ENCODE results near the gene UPB1. TPM values are rescaled to one million over a fixed set of nuclear protein-coding genes. Genes with fewer than 3 reads are reported as not detected.

Gene UPB1
- total RNA-seq (2014; rRNA removed; shearing (Covaris generic)): 0.12 and 0.51 TPM in 2 replicates

GRCh38 chr22:24494528-24495364 is at the start of gene UPB1:
TSS of gene UPB1 (plus strand) at chr22:24495332. CDS start at chr22:24495404, 72 bp downstream.
- in situ Hi-C loops (cut with HindIII; ENCODE audit: low sequenced_read_pairs): no loop called here
- no peak for DNase-seq (ENCODE audit: low spot score)

- in situ Hi-C loops (cut with HindIII; ENCODE audit: low sequenced_read_pairs): no loop called here
- DNase-seq (ENCODE audit: low spot score): no peak
Observed at GRCh38 chr22:24445481-24446259, 49.5 kb upstream of the UPB1 start.

GRCh38 chr22:24446260-24446611 is 48.9 kb upstream of the UPB1 start:
- in situ Hi-C loops (cut with HindIII; ENCODE audit: low sequenced_read_pairs): no loop called here
- no peak for DNase-seq (ENCODE audit: low spot score)

GRCh38 chr22:24450610-24451009 is 44.5 kb upstream of the UPB1 start:
- DNase-seq (ENCODE audit: low spot score): no peak
- in situ Hi-C loops (cut with HindIII; ENCODE audit: low sequenced_read_pairs): no loop called here

- DNase-seq (ENCODE audit: low spot score): no peak
- in situ Hi-C loops (cut with HindIII; ENCODE audit: low sequenced_read_pairs): no loop called here
Observed at GRCh38 chr22:24451162-24451561, 44.0 kb upstream of the UPB1 start.

- in situ Hi-C loops (cut with HindIII; ENCODE audit: low sequenced_read_pairs): no loop called here
- no peak for DNase-seq (ENCODE audit: low spot score)
Observed at GRCh38 chr22:24453853-24454252, 41.3 kb upstream of the UPB1 start.

GRCh38 chr22:24455039-24455438 is 40.1 kb upstream of the UPB1 start:
- in situ Hi-C loops (cut with HindIII; ENCODE audit: low sequenced_read_pairs): no loop called here
- no peak for DNase-seq (ENCODE audit: low spot score)

- in situ Hi-C loops (cut with HindIII; ENCODE audit: low sequenced_read_pairs): no loop called here
Observed at GRCh38 chr22:24455751-24456426, 39.2 kb upstream of the UPB1 start.

GRCh38 chr22:24457894-24458420 is 37.2 kb upstream of the UPB1 start:
- in situ Hi-C loops (cut with HindIII; ENCODE audit: low sequenced_read_pairs): no loop called here
- DNase-seq (ENCODE audit: low spot score): no peak

More at GRCh38 chr22:24455751-24456426, 39.2 kb upstream of the UPB1 start:
- DNase-seq (ENCODE audit: low spot score): peak; percentile 37

GRCh38 chr22:24459911-24460310 is 35.2 kb upstream of the UPB1 start:
- in situ Hi-C loops (cut with HindIII; ENCODE audit: low sequenced_read_pairs): no loop called here
- no peak for DNase-seq (ENCODE audit: low spot score)

- no peak for DNase-seq (ENCODE audit: low spot score)
- in situ Hi-C loops (cut with HindIII; ENCODE audit: low sequenced_read_pairs): no loop called here
Observed at GRCh38 chr22:24460418-24461089, 34.6 kb upstream of the UPB1 start.

GRCh38 chr22:24463071-24463760 is 31.9 kb upstream of the UPB1 start:
- in situ Hi-C loops (cut with HindIII; ENCODE audit: low sequenced_read_pairs): no loop called here
- DNase-seq (ENCODE audit: low spot score): no peak

- DNase-seq (ENCODE audit: low spot score): no peak
- in situ Hi-C loops (cut with HindIII; ENCODE audit: low sequenced_read_pairs): no loop called here
Observed at GRCh38 chr22:24465566-24465965, 29.6 kb upstream of the UPB1 start.

GRCh38 chr22:24465975-24466374 is 29.2 kb upstream of the UPB1 start:
- no peak for DNase-seq (ENCODE audit: low spot score)
- in situ Hi-C loops (cut with HindIII; ENCODE audit: low sequenced_read_pairs): no loop called here

- no peak for DNase-seq (ENCODE audit: low spot score)
- in situ Hi-C loops (cut with HindIII; ENCODE audit: low sequenced_read_pairs): no loop called here
Observed at GRCh38 chr22:24466716-24467328, 28.3 kb upstream of the UPB1 start.

- in situ Hi-C loops (cut with HindIII; ENCODE audit: low sequenced_read_pairs): no loop called here
- DNase-seq (ENCODE audit: low spot score): no peak
Observed at GRCh38 chr22:24467340-24467739, 27.8 kb upstream of the UPB1 start.

- in situ Hi-C loops (cut with HindIII; ENCODE audit: low sequenced_read_pairs): no loop called here
- peak; percentile 93 for DNase-seq (ENCODE audit: low spot score)
Observed at GRCh38 chr22:24471570-24471969, 23.6 kb upstream of the UPB1 start.

GRCh38 chr22:24473284-24473683 is 21.8 kb upstream of the UPB1 start:
- in situ Hi-C loops (cut with HindIII; ENCODE audit: low sequenced_read_pairs): no loop called here
- DNase-seq (ENCODE audit: low spot score): no peak

All from G401 (cell line).